Inferior parietal cortex (tissue), 1 donor: ENCODE results near the gene SULT1C4.
"Not testable (repeated sequence)": the region's sequence is repeated elsewhere in the genome, so short reads cannot be mapped to it uniquely, and the experiment has no call there.

Experiments used
- DNase-seq: peaks from one replicate; pipeline ENCODE4 v3.0.0-alpha.2; 2016; ENCODE audit errors: extremely low spot score

Gene SULT1C4

GRCh38 chr2:108377815-108378630 lies at the start of gene SULT1C4:
SULT1C4 (plus strand) TSS chr2:108377954; CDS start chr2:108378338, 384 bp downstream.
- no peak for DNase-seq

GRCh38 chr2:108329771-108330170 lies 48.0 kb upstream of the SULT1C4 start:
- no peak for DNase-seq

GRCh38 chr2:108330979-108331378 lies 46.8 kb upstream of the SULT1C4 start:
- no peak for DNase-seq

GRCh38 chr2:108345951-108346350 lies 31.8 kb upstream of the SULT1C4 start:
- DNase-seq, result no peak

GRCh38 chr2:108346827-108347226 lies 30.9 kb upstream of the SULT1C4 start:
- no peak for DNase-seq

GRCh38 chr2:108347786-108348185 lies 30.0 kb upstream of the SULT1C4 start:
- DNase-seq, result no peak

GRCh38 chr2:108348816-108349570 lies 28.8 kb upstream of the SULT1C4 start:
- DNase-seq, result no peak

- DNase-seq, result no peak
Measured at GRCh38 chr2:108349571-108349928, 28.2 kb upstream of the SULT1C4 start.

- DNase-seq, result no peak
Measured at GRCh38 chr2:108351889-108352288, 25.9 kb upstream of the SULT1C4 start.

GRCh38 chr2:108354136-108354535 lies 23.6 kb upstream of the SULT1C4 start:
- DNase-seq, result no peak

- DNase-seq, result no peak
Measured at GRCh38 chr2:108355906-108356734, 21.6 kb upstream of the SULT1C4 start.

- DNase-seq, result not testable (repeated sequence)
Measured at GRCh38 chr2:108359336-108359735, 18.4 kb upstream of the SULT1C4 start.

- DNase-seq, result no peak
Measured at GRCh38 chr2:108360776-108361468, 16.8 kb upstream of the SULT1C4 start.

GRCh38 chr2:108363024-108363907 lies 14.5 kb upstream of the SULT1C4 start:
- no peak for DNase-seq

GRCh38 chr2:108363908-108364225 lies 13.9 kb upstream of the SULT1C4 start:
- no peak for DNase-seq

GRCh38 chr2:108364676-108365297 lies 13.0 kb upstream of the SULT1C4 start:
- no peak for DNase-seq

GRCh38 chr2:108365656-108366055 lies 12.1 kb upstream of the SULT1C4 start:
- DNase-seq, result no peak

- DNase-seq, result no peak
Measured at GRCh38 chr2:108367014-108367413, 10.7 kb upstream of the SULT1C4 start.

- no peak for DNase-seq
Measured at GRCh38 chr2:108367561-108368175, 10.1 kb upstream of the SULT1C4 start.

GRCh38 chr2:108369153-108369552 lies 8.6 kb upstream of the SULT1C4 start:
- DNase-seq, result no peak
